Measurements from ENCODE around the gene LSM7.

The LSM7 gene

GRCh38 chr19:2365201-2365970, 37.0 kb upstream of the LSM7 start:
- no peak for DNase-seq (ENCODE audit: low read depth)
- no peak overlapping the region for H3K4me3 ChIP-seq (ENCODE audit: control insufficient read depth, low read depth, low read length)
- TF ChIP-seq CTCF (IDR thresholded peaks at IDR 0.05; ENCODE audit: control insufficient read depth, insufficient read depth, low read depth, low read length, missing control alignments) = no peak

- TF ChIP-seq CTCF (IDR thresholded peaks at IDR 0.05; ENCODE audit: control insufficient read depth, insufficient read depth, low read depth, low read length, missing control alignments) = no peak
- H3K4me3 ChIP-seq (ENCODE audit: control insufficient read depth, low read depth, low read length) = no peak overlapping the region
- no peak for DNase-seq (ENCODE audit: low read depth)
Measured at GRCh38 chr19:2363419-2363818, 35.0 kb upstream of the LSM7 start.

GRCh38 chr19:2362970-2363300, 34.5 kb upstream of the LSM7 start:
- no peak overlapping the region for H3K4me3 ChIP-seq (ENCODE audit: control insufficient read depth, low read depth, low read length)
- DNase-seq (ENCODE audit: low read depth) = no peak
- no peak for TF ChIP-seq CTCF (IDR thresholded peaks at IDR 0.05; ENCODE audit: control insufficient read depth, insufficient read depth, low read depth, low read length, missing control alignments)

- H3K4me3 ChIP-seq (ENCODE audit: control insufficient read depth, low read depth, low read length) = no peak overlapping the region
- no peak for TF ChIP-seq CTCF (IDR thresholded peaks at IDR 0.05; ENCODE audit: control insufficient read depth, insufficient read depth, low read depth, low read length, missing control alignments)
- DNase-seq (ENCODE audit: low read depth) = no peak
Measured at GRCh38 chr19:2362046-2362969, 33.9 kb upstream of the LSM7 start.

- no peak for TF ChIP-seq CTCF (IDR thresholded peaks at IDR 0.05; ENCODE audit: control insufficient read depth, insufficient read depth, low read depth, low read length, missing control alignments)
- no peak for DNase-seq (ENCODE audit: low read depth)
- H3K4me3 ChIP-seq (ENCODE audit: control insufficient read depth, low read depth, low read length) = no peak overlapping the region
Measured at GRCh38 chr19:2361246-2362045, 33.1 kb upstream of the LSM7 start.

GRCh38 chr19:2360833-2361232, 32.4 kb upstream of the LSM7 start:
- TF ChIP-seq CTCF (IDR thresholded peaks at IDR 0.05; ENCODE audit: control insufficient read depth, insufficient read depth, low read depth, low read length, missing control alignments) = no peak
- DNase-seq (ENCODE audit: low read depth) = no peak
- H3K4me3 ChIP-seq (ENCODE audit: control insufficient read depth, low read depth, low read length) = no peak overlapping the region

Measured in AG09309 (cell line).